GM19372 (cell line): ENCODE results near the gene KCNA1.
"Not testable (repeated sequence)": the region's sequence is repeated elsewhere in the genome, so short reads cannot be mapped to it uniquely, and the experiment has no call there.

Experiments used
- ATAC-seq: cut with Tn5 transposase; IDR thresholded peaks from one replicate; pipeline ENCODE4 v1.9.1; 2021; ENCODE audit warnings: mild to moderate bottlenecking, low read depth, moderate library complexity; ENCODE audit not compliant: unreplicated experiment

The KCNA1 gene

GRCh38 chr12:4909734-4910501, at the start of gene KCNA1:
KCNA1 (plus strand) TSS chr12:4909905; CDS start chr12:4911379, 1,474 bp downstream.
- ATAC-seq: no peak

- ATAC-seq: no peak
Observed at GRCh38 chr12:4860741-4861140, 49.0 kb upstream of the KCNA1 start.

GRCh38 chr12:4862809-4863208, 46.9 kb upstream of the KCNA1 start:
- no peak for ATAC-seq

GRCh38 chr12:4864575-4864974, 45.1 kb upstream of the KCNA1 start:
- no peak for ATAC-seq

GRCh38 chr12:4865246-4865645, 44.5 kb upstream of the KCNA1 start:
- no peak for ATAC-seq

GRCh38 chr12:4866299-4866698, 43.4 kb upstream of the KCNA1 start:
- ATAC-seq: no peak

- ATAC-seq: no peak
Observed at GRCh38 chr12:4867384-4867783, 42.3 kb upstream of the KCNA1 start.

- no peak for ATAC-seq
Observed at GRCh38 chr12:4870423-4870822, 39.3 kb upstream of the KCNA1 start.

- no peak for ATAC-seq
Observed at GRCh38 chr12:4871514-4871913, 38.2 kb upstream of the KCNA1 start.

GRCh38 chr12:4873947-4874346, 35.8 kb upstream of the KCNA1 start:
- no peak for ATAC-seq

GRCh38 chr12:4874671-4875070, 35.0 kb upstream of the KCNA1 start:
- ATAC-seq: no peak

GRCh38 chr12:4879481-4879880, 30.2 kb upstream of the KCNA1 start:
- ATAC-seq: not testable (repeated sequence)

- no peak for ATAC-seq
Observed at GRCh38 chr12:4881266-4882064, 28.2 kb upstream of the KCNA1 start.

- ATAC-seq: no peak
Observed at GRCh38 chr12:4891866-4892265, 17.8 kb upstream of the KCNA1 start.

GRCh38 chr12:4892418-4892817, 17.3 kb upstream of the KCNA1 start:
- no peak for ATAC-seq

- ATAC-seq: no peak
Observed at GRCh38 chr12:4894019-4894418, 15.7 kb upstream of the KCNA1 start.

- no peak for ATAC-seq
Observed at GRCh38 chr12:4899364-4899763, 10.3 kb upstream of the KCNA1 start.

GRCh38 chr12:4900327-4900726, 9.4 kb upstream of the KCNA1 start:
- no peak for ATAC-seq

GRCh38 chr12:4905316-4905715, 4.4 kb upstream of the KCNA1 start:
- ATAC-seq: no peak

- ATAC-seq: no peak
Observed at GRCh38 chr12:4908684-4909409, 858 bp upstream of the KCNA1 start.

GRCh38 chr12:4909410-4909733, 333 bp upstream of the KCNA1 start:
- no peak for ATAC-seq
